ENCODE data around the gene SHISA9.

GRCh38 chr16:13108126-13108525 is 206.7 kb downstream of the SHISA9 start:
- TF ChIP-seq RAD21 (IDR thresholded peaks at IDR 0.05): no peak
- TF ChIP-seq FOXA1 (IDR thresholded peaks at IDR 0.05): no peak
- TF ChIP-seq YY1 (IDR thresholded peaks at IDR 0.05): no peak
- no peak for TF ChIP-seq CTCF (IDR thresholded peaks at IDR 0.05; ENCODE audit: low read depth, low read length, missing input control)
- TF ChIP-seq EGR1 (IDR thresholded peaks at IDR 0.05; ENCODE audit: low read depth in 2 of 2): no peak
